NCI-H526 treated with DMSO at 0.1 percent for 48 hours (cell line): Measurements from ENCODE around the gene AGAP1.

Source experiments
- DNase-seq: peaks from one replicate; lab custom pipeline; 2025; lab: John Stamatoyannopoulos, UW

The AGAP1 gene

GRCh38 chr2:236102971-236103370 is 609.1 kb downstream of the AGAP1 start:
- DNase-seq = no peak

GRCh38 chr2:236103981-236104380 is 610.1 kb downstream of the AGAP1 start:
- DNase-seq = no peak

GRCh38 chr2:236105955-236106607 is 612.2 kb downstream of the AGAP1 start:
- no peak for DNase-seq

GRCh38 chr2:236106761-236107160 is 612.9 kb downstream of the AGAP1 start:
- no peak for DNase-seq

- DNase-seq = no peak
Observed at GRCh38 chr2:236107536-236107935, 613.7 kb downstream of the AGAP1 start.

GRCh38 chr2:236107942-236108625 is 614.2 kb downstream of the AGAP1 start:
- DNase-seq = no peak

GRCh38 chr2:236109061-236109460 is 615.2 kb downstream of the AGAP1 start:
- no peak for DNase-seq

GRCh38 chr2:236109473-236109872 is 615.6 kb downstream of the AGAP1 start:
- no peak for DNase-seq

- DNase-seq = no peak
Observed at GRCh38 chr2:236112466-236112865, 618.6 kb downstream of the AGAP1 start.

GRCh38 chr2:236113425-236113824 is 619.6 kb downstream of the AGAP1 start:
- no peak for DNase-seq

- DNase-seq = no peak
Observed at GRCh38 chr2:236113948-236114347, 620.1 kb downstream of the AGAP1 start.

- no peak for DNase-seq
Observed at GRCh38 chr2:236114959-236115358, 621.1 kb downstream of the AGAP1 start.

GRCh38 chr2:236117401-236117800 is 623.6 kb downstream of the AGAP1 start:
- DNase-seq = no peak

- DNase-seq = no peak
Observed at GRCh38 chr2:236117861-236118269, 624.0 kb downstream of the AGAP1 start.

GRCh38 chr2:236119003-236119402 is 625.2 kb downstream of the AGAP1 start:
- DNase-seq = no peak

GRCh38 chr2:236119476-236119875 is 625.6 kb downstream of the AGAP1 start:
- DNase-seq = no peak

- DNase-seq = no peak
Observed at GRCh38 chr2:236120141-236120601, 626.3 kb downstream of the AGAP1 start.

- no peak for DNase-seq
Observed at GRCh38 chr2:236120829-236121228, 627.0 kb downstream of the AGAP1 start.

GRCh38 chr2:236121546-236121945 is 627.7 kb downstream of the AGAP1 start:
- DNase-seq = no peak

GRCh38 chr2:236122236-236122635 is 628.4 kb downstream of the AGAP1 start:
- DNase-seq = no peak

GRCh38 chr2:236123716-236124115 is 629.9 kb downstream of the AGAP1 start:
- no peak for DNase-seq

GRCh38 chr2:236124182-236124893 is 630.5 kb downstream of the AGAP1 start:
- no peak for DNase-seq

- DNase-seq = no peak
Observed at GRCh38 chr2:236125541-236125940, 631.7 kb downstream of the AGAP1 start.
